WI38 (cell line): ENCODE measurements around the gene ZNF335.

ENCODE experiments used
- H3K4me3 ChIP-seq: 2 replicates; pipeline ENCODE4 v1.5.1; 2011; ENCODE audit warnings: low read depth, mild to moderate bottlenecking, control low read depth, low read length
- CTCF ChIP-seq: IDR thresholded peaks from 2 replicates; pipeline ENCODE4 v1.5.1; 2012; ENCODE audit warnings: low read depth, mild to moderate bottlenecking, control low read depth, low read length

The ZNF335 gene

GRCh38 chr20:45953672-45954071 is 18.3 kb downstream of the ZNF335 start:
- H3K4me3 ChIP-seq, result no peak overlapping the region
- TF ChIP-seq CTCF, result no peak

- no peak overlapping the region for H3K4me3 ChIP-seq
- no peak for TF ChIP-seq CTCF
Observed at GRCh38 chr20:45952861-45953260, 19.1 kb downstream of the ZNF335 start.

- no peak overlapping the region for H3K4me3 ChIP-seq
- no peak for TF ChIP-seq CTCF
Observed at GRCh38 chr20:45951925-45952834, 19.8 kb downstream of the ZNF335 start.

- no peak for TF ChIP-seq CTCF
Observed at GRCh38 chr20:45950330-45950646, 21.7 kb downstream of the ZNF335 start.

GRCh38 chr20:45949542-45950329 is 22.3 kb downstream of the ZNF335 start:
- no peak for TF ChIP-seq CTCF
- H3K4me3 ChIP-seq, result no peak overlapping the region

More at GRCh38 chr20:45950330-45950646, 21.7 kb downstream of the ZNF335 start:
- H3K4me3 ChIP-seq, result no peak overlapping the region

- no peak for TF ChIP-seq CTCF
- no peak overlapping the region for H3K4me3 ChIP-seq
Observed at GRCh38 chr20:45948742-45949541, 23.1 kb downstream of the ZNF335 start.
